ENCODE data around the gene FUT3. TPM values are rescaled to one million over a fixed set of nuclear protein-coding genes. Genes with fewer than 3 reads are reported as not detected.

Gene FUT3
- total RNA-seq, 1 experiment from 2014 or later: 0.48 TPM

GRCh38 chr19:5795382-5795919, 55.8 kb downstream of the FUT3 start:
- POLR2A ChIA-PET: no interaction called here
- CTCF ChIA-PET: interaction anchor here (0.6 to 3.7 kb wide), 7 partner anchors 9 to 545 kb away, joined by 3 to 36 read pairs (median 7); partner anchors contain the start of genes NRTN and RPL36

GRCh38 chr19:5793188-5793587, 58.1 kb downstream of the FUT3 start:
- TF ChIP-seq ZNF138 (CRISPR knock-in tag; conservative IDR thresholded peaks at IDR 0.05): no peak
- TF ChIP-seq EMX1 (CRISPR knock-in tag; IDR thresholded peaks at IDR 0.05): no peak
- no peak for TF ChIP-seq ATF2 (CRISPR knock-in tag; IDR thresholded peaks at IDR 0.05; ENCODE audit: borderline replicate concordance, low read depth)
- no peak for TF ChIP-seq ZNF532 (CRISPR knock-in tag; IDR thresholded peaks at IDR 0.05; ENCODE audit: borderline replicate concordance)
- Mint-ChIP-seq H3K4me3 (no peak overlapping the region), H3K4me1 (peaks cover 5% of the 10 kb centered on the region), H3K9me3 (peaks cover 4% of the 10 kb centered on the region; the same call in 1 of the 2 replicates), H3K36me3 (peaks cover 12% of the 10 kb centered on the region), H3K27me3 (ENCODE audit: low read depth) (peaks cover 7% of the 10 kb centered on the region; the same call in 1 of the 2 replicates), H3K27ac (no peak overlapping the region)
- CTCF ChIA-PET: interaction anchor here (0.7 to 3.7 kb wide), 15 partner anchors 11 to 951 kb away, joined by 3 to 36 read pairs (median 4); partner anchors contain the start of genes NRTN and RPL36
- POLR2A ChIA-PET: no interaction called here
- no peak for ATAC-seq
- no peak for DNase-seq (ENCODE audit: low spot score)

More at GRCh38 chr19:5795382-5795919, 55.8 kb downstream of the FUT3 start:
- ATAC-seq (no peak), DNase-seq (ENCODE audit: low spot score) (no peak)
- Mint-ChIP-seq H3K4me3 (no peak overlapping the region), H3K9me3 (peaks cover 4% of the 10 kb centered on the region; the same call in 1 of the 2 replicates), H3K4me1 (peaks cover under 1% of the 10 kb centered on the region; the same call in 1 of the 2 replicates), H3K36me3 (peaks cover under 1% of the 10 kb centered on the region), H3K27me3 (ENCODE audit: low read depth) (peaks cover 16% of the 10 kb centered on the region), H3K27ac (no peak overlapping the region)
- TF ChIP-seq HMGA2 (CRISPR knock-in tag; IDR thresholded peaks at IDR 0.05) (peak; percentile 94), SOX15 (CRISPR knock-in tag; IDR thresholded peaks at IDR 0.05) (no peak)

Other genes starting within 250 kb of the FUT3 start
- 70.0 to 100 TPM (median 77.8 TPM) in 3 replicates for gene SAFB2, start 228.7 kb downstream of the FUT3 start, total RNA-seq (2021)
- 106 to 141 TPM (median 110 TPM) in 3 replicates for gene SAFB, start 228.4 kb downstream of the FUT3 start, total RNA-seq (2021)
- gene MICOS13, start 170.9 kb downstream of the FUT3 start, total RNA-seq (2021): 30.0 to 32.8 TPM (median 32.5 TPM) in 3 replicates
- gene HSD11B1L, start 170.4 kb downstream of the FUT3 start, total RNA-seq (2021): 11.8 to 19.1 TPM (median 15.5 TPM) in 3 replicates
- gene RPL36, start 161.2 kb downstream of the FUT3 start, total RNA-seq (2021): 1,080 to 1,240 TPM (median 1,178 TPM) in 3 replicates
- 171 to 186 TPM (median 180 TPM) in 3 replicates for gene LONP1, start 131.3 kb downstream of the FUT3 start, total RNA-seq (2021)
- 0.50 TPM in 1 of 3 replicates, not detected in the others for gene CATSPERD, start 130.8 kb downstream of the FUT3 start, total RNA-seq (2021)
- gene PRR22, start 66.7 kb downstream of the FUT3 start, total RNA-seq (2021): 2.6 to 3.3 TPM (median 3.0 TPM) in 3 replicates
- 30.6 to 39.3 TPM (median 34.6 TPM) in 3 replicates for gene DUS3L, start 60.3 kb downstream of the FUT3 start, total RNA-seq (2021)
- gene NRTN, start 46.4 kb downstream of the FUT3 start, total RNA-seq (2021): 4.7 to 6.1 TPM (median 4.9 TPM) in 3 replicates
- not detected in 3 replicates for gene FUT6, start 11.7 kb downstream of the FUT3 start, total RNA-seq (2021)
- gene FUT5, start 19.1 kb upstream of the FUT3 start, total RNA-seq (2021): 0.16 to 0.23 TPM (median 0.17 TPM) in 3 replicates
- gene NDUFA11, start 52.3 kb upstream of the FUT3 start, total RNA-seq (2021): 260 to 261 TPM (median 260 TPM) in 3 replicates
- 2.5 to 3.3 TPM (median 3.3 TPM) in 3 replicates for gene VMAC, start 53.4 kb upstream of the FUT3 start, total RNA-seq (2021)
- 4.6 to 5.8 TPM (median 5.3 TPM) in 3 replicates for gene CAPS, start 62.8 kb upstream of the FUT3 start, total RNA-seq (2021)
- 74.5 to 76.3 TPM (median 75.6 TPM) in 3 replicates for gene RANBP3, start 126.7 kb upstream of the FUT3 start, total RNA-seq (2021)

Measured in WTC11 (cell line).